Omental fat pad (tissue), 4 donors: ENCODE measurements around the gene SRGN. TPM values are rescaled to one million over a fixed set of nuclear protein-coding genes. Genes with fewer than 3 reads are reported as not detected.
A peak's percentile ranks its signal among the peaks of the same experiment; 100 is the strongest.

Experiments
- ATAC-seq: fragments of 150-250 bp; one replicate; pipeline ENCODE4 v1.9.1; 2016; ENCODE audit warnings: mild to moderate bottlenecking, moderate library complexity; ENCODE audit not compliant: low FRiP score
- DNase-seq: peaks from one replicate; pipeline ENCODE4 v3.0.0-alpha.2; 2019; ENCODE audit warnings: low spot score
- CTCF ChIP-seq, 3 donors: fragments of 450-650 bp; IDR thresholded peaks; one replicate each; pipeline ENCODE4 v1.5.1; 2016 to 2017; ENCODE audit warnings: antibody characterized with exemption in 3 of 3, mild to moderate bottlenecking in 3 of 3, moderate library complexity in 2 of 3
- total RNA-seq, 4 donors: library from RNA; depleted of rRNA; stranded (reverse); fragments of >200 nt; gene quantifications; one replicate each; pipeline ENCODE4 v1.1.0, GENCODE V29; 2016

SRGN gene
- total RNA-seq, 4 donors from 2014 or later: 289 to 481 (median 419) TPM

DNA sequence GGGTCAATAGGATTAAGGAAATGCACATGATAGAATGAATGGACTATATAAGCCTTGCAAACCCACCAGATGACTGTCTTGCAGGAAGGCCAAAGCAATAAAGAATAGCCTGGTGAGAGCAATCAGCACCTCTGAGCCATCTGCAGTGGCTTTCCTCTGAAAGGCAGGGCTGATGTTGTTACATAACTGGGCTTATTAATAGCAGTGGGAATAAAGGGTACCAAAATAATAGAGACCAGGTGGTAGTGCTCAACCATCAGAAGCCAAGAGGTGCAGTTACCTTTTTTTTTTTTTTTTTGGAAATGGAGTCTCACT is 19.2 kb downstream of the SRGN start:
- no peak for ATAC-seq

GRCh38 chr10:69107699-69108098 is 19.8 kb downstream of the SRGN start:
- TF ChIP-seq CTCF (IDR thresholded peaks at IDR 0.05): no peak
- DNase-seq: no peak
- no peak for ATAC-seq

More for the DNA sequence above, 19.2 kb downstream of the SRGN start:
- no peak for DNase-seq
- no peak for TF ChIP-seq CTCF (IDR thresholded peaks at IDR 0.05)

DNA sequence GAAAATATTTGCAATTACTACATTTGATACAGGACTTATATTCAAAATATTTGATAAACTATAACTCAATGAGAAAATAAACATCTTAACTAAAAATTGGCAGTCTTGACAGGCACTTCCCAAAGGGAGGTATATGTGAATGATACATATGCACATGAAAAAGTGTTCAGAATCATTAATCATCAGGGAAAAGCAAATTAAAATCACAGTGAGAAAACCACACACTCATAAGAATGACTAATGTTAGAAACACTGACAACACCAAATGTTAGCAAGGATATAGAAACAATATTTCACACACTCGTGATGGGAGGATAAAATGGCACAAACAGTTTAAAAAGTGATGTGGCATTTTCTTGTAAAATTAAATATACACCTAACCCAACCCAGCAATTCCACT is 32.0 kb downstream of the SRGN start:
- ATAC-seq (no peak), DNase-seq (no peak)
- TF ChIP-seq CTCF (IDR thresholded peaks at IDR 0.05): no peak

- ATAC-seq: peak; percentile 73
- TF ChIP-seq CTCF (IDR thresholded peaks at IDR 0.05): no peak
- DNase-seq: no peak
These were observed 35.4 kb downstream of the SRGN start for GRCh38 chr10:69123306-69123746.

GRCh38 chr10:69123747-69124562 is 36.1 kb downstream of the SRGN start, which contains the start of gene VPS26A:
Gene VPS26A, plus strand, starts transcription at chr10:69124178. Its CDS starts 100 bp downstream, at chr10:69124278.
- peak; percentile 99 for ATAC-seq
- DNase-seq: peak; percentile 96
- no peak for TF ChIP-seq CTCF (IDR thresholded peaks at IDR 0.05)

DNA sequence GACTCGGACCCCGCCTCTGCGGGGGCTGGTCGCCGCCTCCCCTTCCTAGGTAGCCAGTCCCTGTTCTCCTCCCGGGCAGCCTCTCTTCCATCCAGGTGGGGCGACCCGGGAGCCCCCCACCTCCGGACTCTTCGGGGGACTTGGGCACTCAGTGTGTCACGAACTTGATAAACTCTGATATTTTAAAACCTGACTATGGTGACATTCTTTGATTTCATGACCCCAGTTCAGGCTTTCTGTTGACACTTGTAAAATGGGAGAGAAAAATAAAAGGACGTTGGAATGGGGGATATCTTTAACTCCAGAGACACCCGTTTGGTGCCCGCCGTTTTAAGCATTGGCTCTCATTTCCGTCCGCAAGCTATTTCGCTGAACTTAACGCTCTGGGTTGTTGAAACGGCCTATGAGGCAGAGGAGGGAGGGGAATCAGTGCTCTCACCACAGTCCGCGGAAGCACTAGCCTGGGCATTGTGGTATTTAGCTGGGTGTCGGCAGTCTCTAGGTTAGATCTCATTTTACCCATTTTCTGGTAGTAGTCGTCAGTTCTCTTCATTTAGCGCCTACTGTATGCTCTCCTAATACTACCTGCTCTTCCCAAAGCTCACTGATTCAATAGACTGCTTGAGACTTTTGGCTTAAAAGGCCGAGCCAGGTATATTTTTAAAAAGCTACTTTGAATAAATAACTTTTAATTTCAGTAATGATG is 36.8 kb downstream of the SRGN start:
- TF ChIP-seq CTCF (IDR thresholded peaks at IDR 0.05): no peak

More for the DNA sequence above, 36.8 kb downstream of the SRGN start:
- no peak for ATAC-seq
- DNase-seq: no peak
